ENCODE data around the gene COQ6.

COQ6 gene

DNA sequence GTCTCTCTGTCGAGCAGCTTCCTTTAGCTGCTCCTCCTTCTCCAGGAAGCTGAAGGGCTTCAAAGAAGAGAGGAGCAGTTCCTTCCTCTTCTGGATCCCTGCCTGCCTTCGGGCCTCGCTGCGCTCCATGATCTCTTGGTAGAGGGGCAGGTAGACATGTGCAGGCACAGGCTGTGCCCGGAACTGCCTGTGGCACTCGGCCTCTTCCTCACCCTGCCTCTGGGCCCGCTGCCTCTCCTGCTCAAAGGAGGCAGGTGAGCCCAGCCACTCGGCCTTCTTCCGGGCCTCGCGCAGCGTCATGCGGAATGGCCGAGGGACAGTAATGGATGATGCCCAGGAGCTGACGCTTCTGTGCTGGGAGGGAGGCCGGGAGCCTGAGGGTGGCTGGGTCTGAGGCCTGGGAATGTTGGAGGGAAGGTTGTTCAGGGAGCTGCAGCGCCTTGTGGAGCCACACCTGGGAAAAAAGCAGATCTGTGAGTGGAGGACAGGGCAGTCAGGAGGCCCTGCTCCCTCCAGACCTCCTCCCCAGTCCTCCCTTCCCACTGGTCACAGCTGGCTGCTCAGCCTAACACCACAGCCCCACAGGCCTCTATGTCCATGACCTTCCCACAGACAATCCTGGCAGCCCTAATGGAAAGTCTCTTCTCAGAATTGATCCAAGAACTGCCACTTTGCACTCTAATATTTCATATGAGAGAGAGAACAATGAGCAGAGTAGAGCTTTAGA, 5.5 kb upstream of the COQ6 start:
- Histone ChIP-seq H3K27ac (replicated peaks; ENCODE audit: low read length) (no peak overlapping the region), H2AFZ (ENCODE audit: low read length) (no peak overlapping the region), H2BK5ac (ENCODE audit: low read length) (no peak overlapping the region), H4K8ac (ENCODE audit: low read depth, low read length) (no peak overlapping the region), H2AK5ac (ENCODE audit: low read depth, low read length) (no peak overlapping the region), H4K91ac (ENCODE audit: low read depth, low read length, poor library complexity) (no peak overlapping the region), H3K18ac (ENCODE audit: low read length) (no peak overlapping the region), H2BK15ac (ENCODE audit: low read length) (no peak overlapping the region), H3K36me3 (replicated peaks in 1 of 2; ENCODE audit: control insufficient read depth in 2 of 2, insufficient read depth in 2 of 2, low read length in 2 of 2) (peaks cover 0 to 6% of the 10 kb centered on the region in 2 donors), H3K9ac (ENCODE audit: low read depth, low read length, poor library complexity) (peak overlapping the region; percentile 38), H3K4me1 (ENCODE audit: control insufficient read depth in 2 of 2, insufficient read depth in 1 of 2, low read depth in 1 of 2, low read length in 2 of 2) (peaks cover 0 to 2% of the 10 kb centered on the region in 2 donors), H3K79me1 (ENCODE audit: low read depth, low read length) (no peaks in the 10 kb centered on the region), H3K23ac (ENCODE audit: low read depth, low read length, poor library complexity) (no peak overlapping the region), H3K14ac (ENCODE audit: low read length) (no peak overlapping the region), H3K27me3 (ENCODE audit: control insufficient read depth in 3 of 3, insufficient read depth in 3 of 3, low read depth in 1 of 3, low read length in 3 of 3) (no peaks in the 10 kb centered on the region), H2BK120ac (ENCODE audit: low read depth, low read length) (no peak overlapping the region), H3K4me3 (ENCODE audit: low read length in 2 of 2) (no peak overlapping the region), H3K4me2 (ENCODE audit: insufficient read depth, low read length, poor library complexity, severe bottlenecking) (no peak overlapping the region), H2BK12ac (ENCODE audit: low read length) (no peak overlapping the region), H3K4ac (ENCODE audit: low read length) (no peak overlapping the region), H3K9me3 (replicated peaks in 1 of 2; ENCODE audit: control insufficient read depth in 2 of 2, insufficient read depth in 1 of 2, low read depth in 1 of 2, low read length in 2 of 2) (no peaks in the 10 kb centered on the region)
- WGBS, 2 donors (ENCODE audit: extremely low coverage in 2 of 2, insufficient read length in 2 of 2, insufficient replicate concordance in 1 of 2) = no CpG with 5 or more reads among the region's 17 CpGs
- no peak for DNase-seq (ENCODE audit: low spot score)

GRCh38 chr14:73945159-73945670, 4.9 kb upstream of the COQ6 start:
- no peak overlapping the region for H3K23ac ChIP-seq (ENCODE audit: low read depth, low read length, poor library complexity)
- no peak overlapping the region for H2BK12ac ChIP-seq (ENCODE audit: low read length)
- no peak overlapping the region for H3K18ac ChIP-seq (ENCODE audit: low read length)
- H2BK5ac ChIP-seq (ENCODE audit: low read length) = no peak overlapping the region
- no peaks in the 10 kb centered on the region for H3K27me3 ChIP-seq (ENCODE audit: control insufficient read depth in 3 of 3, insufficient read depth in 3 of 3, low read depth in 1 of 3, low read length in 3 of 3)
- H3K79me1 ChIP-seq (ENCODE audit: low read depth, low read length) = no peaks in the 10 kb centered on the region
- no peak overlapping the region for H2AK5ac ChIP-seq (ENCODE audit: low read depth, low read length)
- no peak overlapping the region for H4K91ac ChIP-seq (ENCODE audit: low read depth, low read length, poor library complexity)
- no peak for DNase-seq (ENCODE audit: low spot score)
- peaks cover 0 to 6% of the 10 kb centered on the region in 2 donors for H3K36me3 ChIP-seq (replicated peaks in 1 of 2; ENCODE audit: control insufficient read depth in 2 of 2, insufficient read depth in 2 of 2, low read length in 2 of 2)
- no CpG with 5 or more reads among the region's 4 CpGs for WGBS, 2 donors (ENCODE audit: extremely low coverage in 2 of 2, insufficient read length in 2 of 2, insufficient replicate concordance in 1 of 2)
- H4K8ac ChIP-seq (ENCODE audit: low read depth, low read length) = no peak overlapping the region
- no peak overlapping the region for H3K4me2 ChIP-seq (ENCODE audit: insufficient read depth, low read length, poor library complexity, severe bottlenecking)
- H3K14ac ChIP-seq (ENCODE audit: low read length) = no peak overlapping the region
- no peak overlapping the region for H3K4ac ChIP-seq (ENCODE audit: low read length)
- no peak overlapping the region for H3K4me3 ChIP-seq (ENCODE audit: low read length in 2 of 2)
- no peak overlapping the region for H2AFZ ChIP-seq (ENCODE audit: low read length)
- H3K9me3 ChIP-seq (replicated peaks in 1 of 2; ENCODE audit: control insufficient read depth in 2 of 2, insufficient read depth in 1 of 2, low read depth in 1 of 2, low read length in 2 of 2) = no peaks in the 10 kb centered on the region
- H2BK15ac ChIP-seq (ENCODE audit: low read length) = no peak overlapping the region
- H2BK120ac ChIP-seq (ENCODE audit: low read depth, low read length) = no peak overlapping the region
- no peak overlapping the region for H3K9ac ChIP-seq (ENCODE audit: low read depth, low read length, poor library complexity)
- H3K27ac ChIP-seq (replicated peaks; ENCODE audit: low read length) = no peak overlapping the region
- no peaks in the 10 kb centered on the region for H3K4me1 ChIP-seq (ENCODE audit: control insufficient read depth in 2 of 2, insufficient read depth in 1 of 2, low read depth in 1 of 2, low read length in 2 of 2)

- Histone ChIP-seq H4K8ac (ENCODE audit: low read depth, low read length) (no peak overlapping the region), H2BK15ac (ENCODE audit: low read length) (no peak overlapping the region), H2BK120ac (ENCODE audit: low read depth, low read length) (no peak overlapping the region), H3K27ac (replicated peaks; ENCODE audit: low read length) (no peak overlapping the region), H4K91ac (ENCODE audit: low read depth, low read length, poor library complexity) (no peak overlapping the region), H3K4ac (ENCODE audit: low read length) (no peak overlapping the region), H3K9me3 (replicated peaks in 1 of 2; ENCODE audit: control insufficient read depth in 2 of 2, insufficient read depth in 1 of 2, low read depth in 1 of 2, low read length in 2 of 2) (no peaks in the 10 kb centered on the region), H3K14ac (ENCODE audit: low read length) (no peak overlapping the region), H3K4me2 (ENCODE audit: insufficient read depth, low read length, poor library complexity, severe bottlenecking) (no peak overlapping the region), H3K18ac (ENCODE audit: low read length) (no peak overlapping the region), H2AFZ (ENCODE audit: low read length) (no peak overlapping the region), H3K23ac (ENCODE audit: low read depth, low read length, poor library complexity) (no peak overlapping the region), H3K36me3 (replicated peaks in 1 of 2; ENCODE audit: control insufficient read depth in 2 of 2, insufficient read depth in 2 of 2, low read length in 2 of 2) (peaks cover 8 to 47% of the 10 kb centered on the region in 2 donors), H2AK5ac (ENCODE audit: low read depth, low read length) (no peak overlapping the region), H3K4me3 (ENCODE audit: low read length in 2 of 2) (no peak overlapping the region), H3K4me1 (ENCODE audit: control insufficient read depth in 2 of 2, insufficient read depth in 1 of 2, low read depth in 1 of 2, low read length in 2 of 2) (no peaks in the 10 kb centered on the region), H3K27me3 (ENCODE audit: control insufficient read depth in 3 of 3, insufficient read depth in 3 of 3, low read depth in 1 of 3, low read length in 3 of 3) (no peaks in the 10 kb centered on the region), H3K79me1 (ENCODE audit: low read depth, low read length) (no peaks in the 10 kb centered on the region), H2BK5ac (ENCODE audit: low read length) (no peak overlapping the region), H2BK12ac (ENCODE audit: low read length) (no peak overlapping the region), H3K9ac (ENCODE audit: low read depth, low read length, poor library complexity) (no peak overlapping the region)
- no CpG with 5 or more reads among the region's 1 CpG for WGBS, 2 donors (ENCODE audit: extremely low coverage in 2 of 2, insufficient read length in 2 of 2, insufficient replicate concordance in 1 of 2)
- no peak for DNase-seq (ENCODE audit: low spot score)
Observed at GRCh38 chr14:73953731-73954130, 3.6 kb downstream of the COQ6 start.

DNA sequence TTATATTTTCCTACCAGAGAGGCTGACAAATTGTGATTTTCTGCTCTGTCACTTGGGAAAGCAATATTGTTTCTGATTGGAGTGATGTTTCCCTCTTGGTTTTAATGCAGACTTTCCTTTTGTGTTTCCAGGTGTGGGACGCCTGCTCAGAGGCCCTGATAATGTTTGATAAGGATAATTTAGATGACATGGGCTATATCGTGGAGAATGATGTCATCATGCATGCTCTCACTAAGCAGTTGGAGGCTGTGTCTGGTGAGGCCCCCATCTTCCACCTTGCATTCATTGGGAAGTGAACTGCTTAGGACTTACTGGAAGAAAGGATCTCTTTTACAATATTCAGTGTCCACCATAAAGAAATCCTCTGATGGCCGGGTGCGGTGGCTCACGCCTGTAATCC, 5.6 kb downstream of the COQ6 start:
- WGBS, 2 donors (ENCODE audit: extremely low coverage in 2 of 2, insufficient read length in 2 of 2, insufficient replicate concordance in 1 of 2) = no CpG with 5 or more reads among the region's 5 CpGs
- no peaks in the 10 kb centered on the region for H3K79me1 ChIP-seq (ENCODE audit: low read depth, low read length)
- H2AFZ ChIP-seq (ENCODE audit: low read length) = no peak overlapping the region
- H3K18ac ChIP-seq (ENCODE audit: low read length) = no peak overlapping the region
- no peak overlapping the region for H3K27ac ChIP-seq (replicated peaks; ENCODE audit: low read length)
- no peak overlapping the region for H3K4ac ChIP-seq (ENCODE audit: low read length)
- no peaks in the 10 kb centered on the region for H3K9me3 ChIP-seq (replicated peaks in 1 of 2; ENCODE audit: control insufficient read depth in 2 of 2, insufficient read depth in 1 of 2, low read depth in 1 of 2, low read length in 2 of 2)
- H3K4me1 ChIP-seq (ENCODE audit: control insufficient read depth in 2 of 2, insufficient read depth in 1 of 2, low read depth in 1 of 2, low read length in 2 of 2) = no peaks in the 10 kb centered on the region
- no peak overlapping the region for H3K9ac ChIP-seq (ENCODE audit: low read depth, low read length, poor library complexity)
- DNase-seq (ENCODE audit: low spot score) = no peak
- peaks cover 17 to 66% of the 10 kb centered on the region in 2 donors for H3K36me3 ChIP-seq (replicated peaks in 1 of 2; ENCODE audit: control insufficient read depth in 2 of 2, insufficient read depth in 2 of 2, low read length in 2 of 2)
- H2BK15ac ChIP-seq (ENCODE audit: low read length) = no peak overlapping the region
- H3K23ac ChIP-seq (ENCODE audit: low read depth, low read length, poor library complexity) = no peak overlapping the region
- H2BK12ac ChIP-seq (ENCODE audit: low read length) = no peak overlapping the region
- no peak overlapping the region for H2AK5ac ChIP-seq (ENCODE audit: low read depth, low read length)
- no peak overlapping the region for H3K4me3 ChIP-seq (ENCODE audit: low read length in 2 of 2)
- no peak overlapping the region for H2BK120ac ChIP-seq (ENCODE audit: low read depth, low read length)
- no peak overlapping the region for H4K91ac ChIP-seq (ENCODE audit: low read depth, low read length, poor library complexity)
- no peak overlapping the region for H2BK5ac ChIP-seq (ENCODE audit: low read length)
- H3K14ac ChIP-seq (ENCODE audit: low read length) = no peak overlapping the region
- H3K4me2 ChIP-seq (ENCODE audit: insufficient read depth, low read length, poor library complexity, severe bottlenecking) = no peak overlapping the region
- no peaks in the 10 kb centered on the region for H3K27me3 ChIP-seq (ENCODE audit: control insufficient read depth in 3 of 3, insufficient read depth in 3 of 3, low read depth in 1 of 3, low read length in 3 of 3)
- H4K8ac ChIP-seq (ENCODE audit: low read depth, low read length) = no peak overlapping the region

Data from neuronal stem cell (in vitro differentiated cells).